Upper lobe of left lung (tissue), 6 donors: Measurements from ENCODE around the gene PDPK1. TPM values are rescaled to one million over a fixed set of nuclear protein-coding genes. Genes with fewer than 3 reads are reported as not detected.

Experiments used
- ATAC-seq, 2 donors: fragments of 200-7000 bp; cut with Tn5 transposase; one replicate each; pipeline ENCODE4 v1.9.1; 2022; ENCODE audit warnings: mild to moderate bottlenecking in 2 of 2, moderate library complexity in 2 of 2; ENCODE audit not compliant: low FRiP score in 2 of 2
- DNase-seq, 2 donors: peaks; one replicate each; pipeline ENCODE4 v3.0.0-alpha.2; 2019 to 2020
- H3K27ac ChIP-seq, 4 donors: fragments of 200-600 bp; sonication (generic); one replicate each; pipeline ENCODE4 v1.5.1; 2016 to 2019
- H3K27me3 ChIP-seq, 4 donors: fragments of 200-600 bp; sonication (generic); one replicate each; pipeline ENCODE4 v1.5.1; 2017 to 2019
- H3K36me3 ChIP-seq, 4 donors: fragments of 200-600 bp; sonication (generic); one replicate each; pipeline ENCODE4 v1.5.1; 2016 to 2019
- H3K4me1 ChIP-seq, 4 donors: fragments of 200-600 bp; sonication (generic); one replicate each; pipeline ENCODE4 v1.5.1; 2018 to 2019
- H3K4me3 ChIP-seq, 4 donors: fragments of 200-600 bp; sonication (generic); one replicate each; pipeline ENCODE4 v1.5.1; 2017 to 2019; ENCODE audit warnings: mild to moderate bottlenecking in 2 of 4, moderate library complexity in 1 of 4
- H3K9me3 ChIP-seq, 4 donors: fragments of 200-600 bp; sonication (generic); one replicate each; pipeline ENCODE4 v1.5.1; 2018 to 2019
- EP300 ChIP-seq, 4 donors: sonication (generic); formaldehyde crosslinking; IDR thresholded peaks; one replicate each; pipeline ENCODE4 v1.5.1; 2017; ENCODE audit warnings: antibody characterized with exemption in 4 of 4, control low read depth in 2 of 4
- POLR2A ChIP-seq, 4 donors: fragments of 450-650 bp; IDR thresholded peaks; one replicate each; pipeline ENCODE4 v1.5.1; 2016 to 2017; ENCODE audit warnings: antibody characterized with exemption in 4 of 4, mild to moderate bottlenecking in 2 of 4
- POLR2AphosphoS5 ChIP-seq, 2 donors: sonication (generic); formaldehyde crosslinking; IDR thresholded peaks; one replicate each; pipeline ENCODE4 v1.5.1; 2017; ENCODE audit warnings: antibody characterized with exemption in 2 of 2
- WGBS, 2 donors: methylation state at CpG; one replicate each; pipeline ENCODE4 v1.1.5; 2017 to 2018; 5-methylcytosine and 5-hydroxymethylcytosine counted together
- total RNA-seq, 6 donors: library from RNA; depleted of rRNA in 4 of 6; stranded (reverse); fragments of >200 nt in 4 of 6; gene quantifications; one replicate each; pipeline versions ENCODE4 v1.1.0 to v1.2.1, GENCODE V29; 2016 to 2021
- TF ChIP-seq, protein P1 (sequence below), 6 experiments: fragments of 450-650 bp in 4 of 6; fragments of 200-600 bp in 2 of 6; sonication (generic) in 2 of 6; IDR thresholded peaks; one replicate each; pipeline ENCODE4 v1.5.1; 2016 to 2019; ENCODE audit warnings: antibody characterized with exemption in 6 of 6
- donor health status: DM: no; HTN: no; CAD: no; lungs with moderate emphysema.
- donor health status: DM: no; HTN: yes; CAD: no; lungs with severe emphysema.

Gene PDPK1
- total RNA-seq, 6 donors from 2014 or later: 39.4 to 83.1 (median 67.2) TPM

DNA sequence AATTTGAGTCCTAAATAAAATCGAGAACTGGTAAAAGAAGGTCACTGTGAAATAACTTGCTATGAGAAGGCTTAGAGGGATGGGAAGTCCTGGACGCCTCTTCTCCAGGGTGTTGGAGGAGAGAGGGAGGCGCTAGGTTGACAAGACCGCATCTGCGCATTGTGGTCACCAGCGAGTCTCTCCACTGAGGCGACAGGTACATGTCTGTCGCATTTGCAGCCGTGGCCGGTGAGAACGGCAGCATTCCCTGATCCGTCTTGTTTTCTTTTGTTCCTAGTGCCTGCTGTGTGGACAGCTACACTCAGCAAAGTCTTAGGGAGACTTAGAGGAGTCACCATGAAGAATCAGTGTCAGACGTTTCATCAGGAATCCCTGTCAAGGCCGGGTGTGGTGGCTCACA lies 32.1 kb upstream of the PDPK1 start:
- Histone ChIP-seq H3K27me3 (no peaks in the 10 kb centered on the region), H3K4me3 (no peak overlapping the region), H3K4me1 (peaks cover 15 to 36% (median 27%) of the 10 kb centered on the region in 4 donors), H3K36me3 (peaks cover 0 to 6% (median 0%) of the 10 kb centered on the region in 4 donors), H3K9me3 (no peaks in the 10 kb centered on the region), H3K27ac (no peak overlapping the region)
- ATAC-seq: no peak
- 87 to 90% methylated on average over 14 of the region's 14 CpGs for WGBS, 2 donors
- no peak for DNase-seq
- TF ChIP-seq POLR2A (IDR thresholded peaks at IDR 0.05) (no peak), EP300 (IDR thresholded peaks at IDR 0.05) (no peak), POLR2AphosphoS5 (IDR thresholded peaks at IDR 0.05) (no peak)
- TF ChIP-seq, protein P1, sequence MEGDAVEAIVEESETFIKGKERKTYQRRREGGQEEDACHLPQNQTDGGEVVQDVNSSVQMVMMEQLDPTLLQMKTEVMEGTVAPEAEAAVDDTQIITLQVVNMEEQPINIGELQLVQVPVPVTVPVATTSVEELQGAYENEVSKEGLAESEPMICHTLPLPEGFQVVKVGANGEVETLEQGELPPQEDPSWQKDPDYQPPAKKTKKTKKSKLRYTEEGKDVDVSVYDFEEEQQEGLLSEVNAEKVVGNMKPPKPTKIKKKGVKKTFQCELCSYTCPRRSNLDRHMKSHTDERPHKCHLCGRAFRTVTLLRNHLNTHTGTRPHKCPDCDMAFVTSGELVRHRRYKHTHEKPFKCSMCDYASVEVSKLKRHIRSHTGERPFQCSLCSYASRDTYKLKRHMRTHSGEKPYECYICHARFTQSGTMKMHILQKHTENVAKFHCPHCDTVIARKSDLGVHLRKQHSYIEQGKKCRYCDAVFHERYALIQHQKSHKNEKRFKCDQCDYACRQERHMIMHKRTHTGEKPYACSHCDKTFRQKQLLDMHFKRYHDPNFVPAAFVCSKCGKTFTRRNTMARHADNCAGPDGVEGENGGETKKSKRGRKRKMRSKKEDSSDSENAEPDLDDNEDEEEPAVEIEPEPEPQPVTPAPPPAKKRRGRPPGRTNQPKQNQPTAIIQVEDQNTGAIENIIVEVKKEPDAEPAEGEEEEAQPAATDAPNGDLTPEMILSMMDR (IDR thresholded peaks at IDR 0.05): no peak

GRCh38 chr16:2507052-2507659 lies 30.7 kb upstream of the PDPK1 start:
- Histone ChIP-seq H3K4me1 (peaks cover 11 to 34% (median 25%) of the 10 kb centered on the region in 4 donors), H3K27ac (peak overlapping the region; percentile 69 to 82 (median 74)), H3K36me3 (peaks cover 0 to under 1% (median 0%) of the 10 kb centered on the region in 4 donors), H3K27me3 (no peaks in the 10 kb centered on the region), H3K9me3 (no peaks in the 10 kb centered on the region), H3K4me3 (no peak overlapping the region)
- peak in 1 of 4 donors; percentile 37 for TF ChIP-seq POLR2A (IDR thresholded peaks at IDR 0.05)
- TF ChIP-seq, protein P1 (IDR thresholded peaks at IDR 0.05): no peak
- peak; percentile 51 to 71 for ATAC-seq
- 67 to 77% methylated on average over 13 to 14 of the region's 14 CpGs for WGBS, 2 donors
- peak; percentile 45 to 73 for DNase-seq

- 66 to 96% methylated on average over 3 to 11 of the region's 11 CpGs for WGBS, 2 donors
- Histone ChIP-seq H3K9me3 (no peaks in the 10 kb centered on the region), H3K36me3 (no peaks in the 10 kb centered on the region), H3K27ac (peak overlapping the region; percentile 69 to 82 (median 74)), H3K4me1 (peaks cover 7 to 32% (median 22%) of the 10 kb centered on the region in 4 donors), H3K27me3 (no peaks in the 10 kb centered on the region), H3K4me3 (no peak overlapping the region)
- ATAC-seq: peak; percentile 81
- peak; percentile 83 to 84 for DNase-seq
- TF ChIP-seq EP300 (IDR thresholded peaks at IDR 0.05): peak in 1 of 4 donors; percentile 41
- peak in 1 of 4 donors; percentile 29 for TF ChIP-seq POLR2A (IDR thresholded peaks at IDR 0.05)
- peak; percentile 47 to 61 for TF ChIP-seq POLR2AphosphoS5 (IDR thresholded peaks at IDR 0.05)
- TF ChIP-seq, protein P1 (IDR thresholded peaks at IDR 0.05): no peak
Measured at GRCh38 chr16:2507665-2508064, 30.2 kb upstream of the PDPK1 start.

- ATAC-seq: no peak
- DNase-seq: peak in 1 of 2 donors; percentile 67
- H3K4me3 ChIP-seq: no peak overlapping the region
- H3K27ac ChIP-seq: peak overlapping the region in 2 of 4 donors; percentile 69 to 74
- H3K27me3 ChIP-seq: no peaks in the 10 kb centered on the region
- no peaks in the 10 kb centered on the region for H3K36me3 ChIP-seq
- H3K4me1 ChIP-seq: peaks cover 8 to 34% (median 23%) of the 10 kb centered on the region in 4 donors
- no peaks in the 10 kb centered on the region for H3K9me3 ChIP-seq
- TF ChIP-seq POLR2AphosphoS5 (IDR thresholded peaks at IDR 0.05): no peak
- no peak for TF ChIP-seq EP300 (IDR thresholded peaks at IDR 0.05)
- TF ChIP-seq, protein P1 (IDR thresholded peaks at IDR 0.05): no peak
- TF ChIP-seq POLR2A (IDR thresholded peaks at IDR 0.05): no peak
- WGBS, 2 donors: 90 to 92% methylated on average over 16 to 18 of the region's 18 CpGs
Measured at GRCh38 chr16:2508722-2509400, 29.0 kb upstream of the PDPK1 start.
